ENCODE results near the gene CENPE.

Gene CENPE

DNA sequence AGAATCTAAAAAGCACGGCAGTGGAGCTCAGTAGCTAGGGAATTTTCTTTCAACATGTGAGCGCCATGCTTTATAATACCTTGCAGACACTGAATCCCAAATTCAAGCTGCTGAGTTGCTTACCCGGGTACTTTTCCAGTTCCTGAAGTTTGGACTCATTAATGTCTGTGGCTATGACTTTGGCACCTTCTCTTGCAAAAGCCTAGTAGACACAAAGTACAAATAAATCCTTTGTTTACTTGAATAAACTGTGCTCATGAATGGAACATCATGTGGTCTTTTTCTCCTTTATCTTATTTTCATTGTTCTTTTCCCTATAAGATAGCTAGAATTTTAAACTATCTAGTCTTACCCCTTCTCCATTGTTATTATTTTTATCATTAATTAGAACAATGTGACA lies 103.1 kb downstream of the CENPE start:
- H3K27me3 ChIP-seq (ENCODE audit: control insufficient read depth in 1 of 2, insufficient read depth in 2 of 2, low read length in 2 of 2), result no peaks in the 10 kb centered on the region
- no peak overlapping the region for H3K4me3 ChIP-seq (ENCODE audit: low read depth in 1 of 2, low read length in 2 of 2)
- peaks cover 18% of the 10 kb centered on the region for H3K36me3 ChIP-seq (ENCODE audit: insufficient read depth, low read length)
- H3K4me1 ChIP-seq (ENCODE audit: insufficient read depth, low read length), result peaks cover 16% of the 10 kb centered on the region
- no peak overlapping the region for H3K27ac ChIP-seq (ENCODE audit: low read depth, low read length)
- no peaks in the 10 kb centered on the region for H3K9me3 ChIP-seq (ENCODE audit: low read length)
- H3K9ac ChIP-seq (ENCODE audit: low read length), result no peak overlapping the region

GRCh38 chr4:103092245-103092644 lies 105.9 kb downstream of the CENPE start:
- no peak overlapping the region for H3K27ac ChIP-seq (ENCODE audit: low read depth, low read length)
- no peaks in the 10 kb centered on the region for H3K27me3 ChIP-seq (ENCODE audit: control insufficient read depth in 1 of 2, insufficient read depth in 2 of 2, low read length in 2 of 2)
- H3K4me3 ChIP-seq (ENCODE audit: low read depth in 1 of 2, low read length in 2 of 2), result no peak overlapping the region
- no peaks in the 10 kb centered on the region for H3K9me3 ChIP-seq (ENCODE audit: low read length)
- H3K4me1 ChIP-seq (ENCODE audit: insufficient read depth, low read length), result peaks cover under 1% of the 10 kb centered on the region
- peaks cover 41% of the 10 kb centered on the region for H3K36me3 ChIP-seq (ENCODE audit: insufficient read depth, low read length)
- H3K9ac ChIP-seq (ENCODE audit: low read length), result no peak overlapping the region

DNA sequence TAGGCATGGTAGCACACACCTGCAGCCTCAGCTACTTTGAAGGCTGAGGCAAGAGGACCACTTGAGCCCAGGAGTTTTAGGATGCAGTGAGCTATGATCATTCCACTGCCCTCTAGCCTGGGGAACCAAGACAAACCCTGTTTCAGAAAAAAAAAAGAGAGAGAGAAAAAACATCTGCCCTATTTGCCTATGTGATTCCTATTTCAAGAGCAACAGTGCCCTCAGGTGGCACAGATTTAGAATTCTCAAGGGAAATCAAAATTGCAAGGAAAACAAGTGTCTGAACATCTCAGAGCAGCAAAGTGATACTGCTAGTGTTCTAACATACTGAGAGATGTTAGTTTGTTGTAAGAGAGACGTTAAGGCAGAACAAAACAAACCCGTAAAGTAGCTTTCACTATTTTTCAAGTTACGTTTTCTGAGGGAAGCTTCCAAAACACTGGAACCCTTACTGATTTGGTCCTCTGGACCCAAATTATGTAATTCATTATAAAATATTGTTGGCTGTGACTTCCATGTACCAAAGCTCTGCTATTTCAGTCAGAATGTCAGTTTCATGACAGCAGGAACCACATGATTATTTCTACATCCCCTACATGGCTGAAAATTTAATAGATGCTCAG lies 106.4 kb downstream of the CENPE start:
- Histone ChIP-seq H3K4me3 (ENCODE audit: low read depth in 1 of 2, low read length in 2 of 2) (no peak overlapping the region), H3K27ac (ENCODE audit: low read depth, low read length) (no peak overlapping the region), H3K27me3 (ENCODE audit: control insufficient read depth in 1 of 2, insufficient read depth in 2 of 2, low read length in 2 of 2) (no peaks in the 10 kb centered on the region), H3K36me3 (ENCODE audit: insufficient read depth, low read length) (peaks cover 46% of the 10 kb centered on the region), H3K4me1 (ENCODE audit: insufficient read depth, low read length) (no peaks in the 10 kb centered on the region), H3K9me3 (ENCODE audit: low read length) (no peaks in the 10 kb centered on the region), H3K9ac (ENCODE audit: low read length) (no peak overlapping the region)

- Histone ChIP-seq H3K4me3 (ENCODE audit: low read depth in 1 of 2, low read length in 2 of 2) (no peak overlapping the region), H3K9me3 (ENCODE audit: low read length) (no peaks in the 10 kb centered on the region), H3K9ac (ENCODE audit: low read length) (no peak overlapping the region), H3K27ac (ENCODE audit: low read depth, low read length) (no peak overlapping the region), H3K27me3 (ENCODE audit: control insufficient read depth in 1 of 2, insufficient read depth in 2 of 2, low read length in 2 of 2) (no peaks in the 10 kb centered on the region), H3K36me3 (ENCODE audit: insufficient read depth, low read length) (peaks cover 67% of the 10 kb centered on the region), H3K4me1 (ENCODE audit: insufficient read depth, low read length) (no peaks in the 10 kb centered on the region)
Observed at GRCh38 chr4:103089481-103089880, 108.7 kb downstream of the CENPE start.

DNA sequence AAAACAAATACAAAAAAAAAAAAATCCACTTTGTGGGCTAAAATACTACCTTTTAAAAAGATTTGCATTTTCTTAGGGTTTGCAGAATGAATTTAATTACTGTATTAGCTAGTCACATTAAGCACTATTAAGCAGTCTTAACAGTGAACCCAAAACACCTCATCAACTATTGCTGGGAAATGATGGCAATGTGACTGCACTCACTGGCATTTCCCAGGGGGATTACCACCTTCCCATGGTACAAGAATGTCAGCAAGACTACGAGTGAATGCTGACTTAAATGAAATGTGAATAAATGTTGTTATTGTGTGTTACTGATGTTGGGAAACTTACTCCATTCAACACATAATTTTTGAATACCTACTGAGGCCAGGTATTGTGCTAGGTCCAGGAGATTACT lies 111.6 kb downstream of the CENPE start:
- no peak overlapping the region for H3K27ac ChIP-seq (ENCODE audit: low read depth, low read length)
- peaks cover 63% of the 10 kb centered on the region for H3K36me3 ChIP-seq (ENCODE audit: insufficient read depth, low read length)
- no peaks in the 10 kb centered on the region for H3K4me1 ChIP-seq (ENCODE audit: insufficient read depth, low read length)
- H3K27me3 ChIP-seq (ENCODE audit: control insufficient read depth in 1 of 2, insufficient read depth in 2 of 2, low read length in 2 of 2), result no peaks in the 10 kb centered on the region
- no peaks in the 10 kb centered on the region for H3K9me3 ChIP-seq (ENCODE audit: low read length)
- no peak overlapping the region for H3K4me3 ChIP-seq (ENCODE audit: low read depth in 1 of 2, low read length in 2 of 2)
- no peak overlapping the region for H3K9ac ChIP-seq (ENCODE audit: low read length)

GRCh38 chr4:103085555-103086196 lies 112.5 kb downstream of the CENPE start:
- Histone ChIP-seq H3K4me1 (ENCODE audit: insufficient read depth, low read length) (no peaks in the 10 kb centered on the region), H3K27ac (ENCODE audit: low read depth, low read length) (no peak overlapping the region), H3K27me3 (ENCODE audit: control insufficient read depth in 1 of 2, insufficient read depth in 2 of 2, low read length in 2 of 2) (no peaks in the 10 kb centered on the region), H3K36me3 (ENCODE audit: insufficient read depth, low read length) (peaks cover 65% of the 10 kb centered on the region), H3K9ac (ENCODE audit: low read length) (no peak overlapping the region), H3K4me3 (ENCODE audit: low read depth in 1 of 2, low read length in 2 of 2) (no peak overlapping the region), H3K9me3 (ENCODE audit: low read length) (no peaks in the 10 kb centered on the region)

DNA sequence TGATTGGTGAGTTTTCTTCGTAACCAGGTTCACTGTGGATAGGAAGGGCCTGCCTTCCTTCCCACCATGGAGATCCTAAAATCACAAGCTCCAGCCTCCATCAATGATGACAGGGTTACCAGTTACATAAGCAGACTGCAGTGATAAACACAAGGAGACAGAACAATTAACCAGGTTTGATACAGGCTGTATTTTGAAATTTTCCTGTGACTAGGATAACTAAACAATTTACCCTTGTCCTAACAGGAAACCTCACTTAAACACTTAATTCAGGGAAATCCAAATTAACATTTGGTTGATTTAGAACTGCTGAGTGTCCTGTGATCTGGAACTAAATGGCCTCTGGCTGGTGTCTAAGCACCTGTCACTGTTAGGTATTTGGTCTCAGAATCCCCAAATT lies 118.5 kb downstream of the CENPE start:
- peaks cover 7% of the 10 kb centered on the region for H3K4me1 ChIP-seq (ENCODE audit: insufficient read depth, low read length)
- no peaks in the 10 kb centered on the region for H3K9me3 ChIP-seq (ENCODE audit: low read length)
- H3K27ac ChIP-seq (ENCODE audit: low read depth, low read length), result no peak overlapping the region
- H3K27me3 ChIP-seq (ENCODE audit: control insufficient read depth in 1 of 2, insufficient read depth in 2 of 2, low read length in 2 of 2), result no peaks in the 10 kb centered on the region
- H3K9ac ChIP-seq (ENCODE audit: low read length), result no peak overlapping the region
- peaks cover 12% of the 10 kb centered on the region for H3K36me3 ChIP-seq (ENCODE audit: insufficient read depth, low read length)
- H3K4me3 ChIP-seq (ENCODE audit: low read depth in 1 of 2, low read length in 2 of 2), result no peak overlapping the region

- H3K9ac ChIP-seq (ENCODE audit: low read length), result peak within 1 kb of the TSS; percentile 77
- H3K4me1 ChIP-seq (ENCODE audit: insufficient read depth, low read length), result peaks cover 7% of the 10 kb centered on the region
- H3K4me3 ChIP-seq (ENCODE audit: low read depth in 1 of 2, low read length in 2 of 2), result peak within 1 kb of the TSS; percentile 78 to 79
- no peaks in the 10 kb centered on the region for H3K27me3 ChIP-seq (ENCODE audit: control insufficient read depth in 1 of 2, insufficient read depth in 2 of 2, low read length in 2 of 2)
- H3K36me3 ChIP-seq (ENCODE audit: insufficient read depth, low read length), result peaks cover 8% of the 10 kb centered on the region
- H3K27ac ChIP-seq (ENCODE audit: low read depth, low read length), result peak within 1 kb of the TSS; percentile 97
- no peaks in the 10 kb centered on the region for H3K9me3 ChIP-seq (ENCODE audit: low read length)
Observed at GRCh38 chr4:103076747-103077347, 121.3 kb downstream of the CENPE start, which contains the start of gene SLC9B2. Gene SLC9B2, minus strand, starts transcription at chr4:103076761. Its CDS starts 9,211 bp downstream, at chr4:103067550.

DNA sequence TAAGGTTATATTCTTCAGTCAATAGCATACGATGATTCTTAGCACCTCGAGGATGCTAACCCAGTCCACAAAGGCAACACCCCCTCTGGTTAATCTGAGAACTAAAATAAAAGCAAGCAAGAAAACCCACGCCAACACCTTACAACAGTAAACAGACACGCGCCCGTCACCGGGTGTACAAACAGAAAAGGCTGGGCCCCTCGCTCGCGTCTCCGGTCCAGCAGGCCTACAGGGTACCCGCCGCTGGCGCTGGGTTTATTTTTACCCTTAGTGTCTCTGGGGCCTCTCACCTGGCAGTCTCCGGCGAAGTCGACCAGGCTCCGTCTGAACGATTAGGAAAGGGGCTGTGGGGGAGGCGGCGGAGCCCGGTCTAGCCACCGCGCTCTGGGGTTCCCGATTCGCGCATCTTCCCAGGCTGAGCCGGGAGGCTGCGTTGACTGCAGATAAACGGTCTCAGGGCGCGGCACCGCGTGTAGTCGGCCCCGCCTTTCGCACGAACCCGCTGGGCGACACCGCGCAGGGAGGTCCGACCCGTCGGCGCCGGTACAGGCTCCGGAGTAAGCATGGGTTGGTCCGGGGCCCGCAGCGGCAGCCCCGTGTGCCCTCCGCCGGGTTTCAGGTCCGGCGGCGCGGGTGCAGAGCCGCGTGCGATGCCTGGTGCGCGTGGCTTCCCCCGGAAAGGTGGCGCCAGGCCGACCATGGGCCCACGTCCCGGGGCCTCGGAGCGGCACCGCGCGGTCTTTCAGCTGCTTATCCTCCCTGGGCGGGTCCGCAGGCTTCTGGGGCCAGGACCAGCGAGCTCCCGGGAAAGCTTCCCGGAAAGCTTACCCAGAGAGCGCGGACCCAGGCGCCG lies 122.0 kb downstream of the CENPE start:
- Histone ChIP-seq H3K9me3 (ENCODE audit: low read length) (no peaks in the 10 kb centered on the region), H3K4me1 (ENCODE audit: insufficient read depth, low read length) (peaks cover 7% of the 10 kb centered on the region), H3K4me3 (ENCODE audit: low read depth in 1 of 2, low read length in 2 of 2) (peak overlapping the region; percentile 78 to 79), H3K27ac (ENCODE audit: low read depth, low read length) (peak overlapping the region; percentile 97), H3K27me3 (ENCODE audit: control insufficient read depth in 1 of 2, insufficient read depth in 2 of 2, low read length in 2 of 2) (no peaks in the 10 kb centered on the region), H3K36me3 (ENCODE audit: insufficient read depth, low read length) (peaks cover 5% of the 10 kb centered on the region), H3K9ac (ENCODE audit: low read length) (peak overlapping the region; percentile 77)

DNA sequence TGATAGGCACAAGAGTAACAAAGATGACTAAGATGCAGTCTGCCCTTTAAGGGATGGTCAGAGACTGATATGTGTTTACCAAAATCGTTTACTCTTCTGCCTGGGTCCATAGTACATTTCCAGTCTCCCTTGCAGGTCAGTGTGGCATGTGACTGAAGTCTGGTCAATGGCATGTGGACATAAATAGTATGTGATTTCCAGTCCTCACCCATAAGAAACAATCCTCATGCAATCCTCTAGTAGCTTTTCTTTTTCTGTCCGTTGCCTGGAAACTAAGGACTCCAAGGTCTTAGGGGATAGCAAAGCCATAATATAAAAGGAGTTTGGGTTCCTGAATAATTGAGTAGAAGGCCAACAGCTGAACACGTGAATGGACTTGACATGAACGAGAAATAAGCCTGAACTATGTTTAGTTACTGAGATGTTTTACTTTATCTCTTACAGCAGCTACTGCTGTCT lies 122.7 kb downstream of the CENPE start:
- Histone ChIP-seq H3K9me3 (ENCODE audit: low read length) (no peaks in the 10 kb centered on the region), H3K36me3 (ENCODE audit: insufficient read depth, low read length) (no peaks in the 10 kb centered on the region), H3K27me3 (ENCODE audit: control insufficient read depth in 1 of 2, insufficient read depth in 2 of 2, low read length in 2 of 2) (no peaks in the 10 kb centered on the region), H3K4me1 (ENCODE audit: insufficient read depth, low read length) (peaks cover 7% of the 10 kb centered on the region), H3K27ac (ENCODE audit: low read depth, low read length) (peak overlapping the region; percentile 97), H3K4me3 (ENCODE audit: low read depth in 1 of 2, low read length in 2 of 2) (peak overlapping the region; percentile 78 to 79), H3K9ac (ENCODE audit: low read length) (peak overlapping the region; percentile 77)

Measured in muscle layer of colon (tissue), 2 donors.